Measurements from ENCODE around the gene MYD88. TPM values are rescaled to one million over a fixed set of nuclear protein-coding genes. Genes with fewer than 3 reads are reported as not detected.

MYD88 gene
- polyA plus RNA-seq, 1 donor (not counting 4 experiments of a cell fraction or from before 2014, with no cell fraction given), result 44.0 TPM

DNA sequence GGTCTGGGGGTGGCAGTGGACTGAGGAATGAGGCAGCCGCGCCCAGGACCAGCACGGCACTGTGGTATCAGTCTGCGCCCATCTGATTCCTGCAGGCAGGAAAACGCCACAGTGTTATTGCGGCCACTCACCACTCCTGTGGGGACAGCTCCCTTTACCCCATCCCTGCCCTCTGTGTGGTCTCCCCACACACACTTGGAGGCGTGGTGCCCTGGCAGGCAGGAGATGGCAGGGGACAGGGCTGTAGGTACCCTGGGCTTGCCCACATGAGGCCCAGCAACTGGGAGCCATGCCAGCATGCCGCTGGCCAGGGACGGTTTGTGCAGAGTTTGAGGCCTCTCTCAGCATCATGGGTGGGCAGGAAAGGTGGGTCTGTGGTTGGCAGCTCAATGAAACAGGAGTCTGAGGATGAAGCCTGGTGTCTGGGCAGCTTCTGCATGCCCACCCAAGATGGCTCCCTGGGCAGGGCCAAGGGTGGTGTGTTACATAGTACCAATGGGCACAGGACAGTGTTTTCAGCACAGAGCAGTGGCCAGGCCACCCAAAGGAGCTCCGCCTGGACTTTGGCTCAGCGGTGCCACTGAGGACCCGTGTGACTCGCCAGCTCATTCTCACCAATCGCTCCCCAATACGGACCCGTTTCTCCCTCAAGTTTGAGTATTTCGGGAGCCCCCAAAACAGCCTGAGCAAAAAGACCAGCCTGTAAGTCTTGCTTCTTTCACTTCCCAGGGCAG lies 28.7 kb upstream of the MYD88 start:
- Histone ChIP-seq H3K4me2 (ENCODE audit: control insufficient read depth, extremely low read depth, insufficient read depth, low read depth, low read length) (no peak overlapping the region), H3K9me1 (ENCODE audit: control insufficient read depth, extremely low read depth, insufficient read depth, low read length) (no peaks in the 10 kb centered on the region), H3K4me3 (ENCODE audit: control insufficient read depth in 2 of 3, extremely low read depth in 1 of 3, insufficient read depth in 2 of 3, low read depth in 1 of 3, low read length in 3 of 3) (no peak overlapping the region), H3K79me2 (ENCODE audit: control insufficient read depth, insufficient read depth, low read length) (no peaks in the 10 kb centered on the region), H3K4me1 (ENCODE audit: control insufficient read depth, extremely low read depth, insufficient read depth, low read length) (no peaks in the 10 kb centered on the region), H3K27ac (ENCODE audit: control insufficient read depth, insufficient read depth, low read length) (no peak overlapping the region), H4K20me1 (ENCODE audit: control insufficient read depth, extremely low read depth, insufficient read depth, low read length) (no peaks in the 10 kb centered on the region), H3K9ac (ENCODE audit: control insufficient read depth, extremely low read depth, insufficient read depth, low read length) (no peak overlapping the region), H3K9me3 (ENCODE audit: control insufficient read depth, low read depth, low read length) (no peaks in the 10 kb centered on the region), H3K36me3 (ENCODE audit: control insufficient read depth in 2 of 2, extremely low read depth in 1 of 2, insufficient read depth in 2 of 2, low read length in 2 of 2) (no peaks in the 10 kb centered on the region), H2AFZ (ENCODE audit: control insufficient read depth, low read length) (no peak overlapping the region), H3K27me3 (ENCODE audit: control insufficient read depth, extremely low read depth, insufficient read depth, low read length) (peaks cover 2% of the 10 kb centered on the region)
- TF ChIP-seq EZH2 (IDR thresholded peaks at IDR 0.05; ENCODE audit: low read length), result no peak
- no peak for TF ChIP-seq CTCF (optimal IDR thresholded peaks at IDR 0.05 in 1 of 3, IDR thresholded peaks at IDR 0.05 in 1 of 3, conservative IDR thresholded peaks at IDR 0.05 in 1 of 3; ENCODE audit: extremely low read depth in 1 of 3, insufficient read depth in 2 of 3, low read length in 3 of 3)
- no peak for DNase-seq (ENCODE audit: low read depth, low spot score)
- dilution Hi-C loops (cut with MboI; ENCODE audit: extremely low pct_ligation_motif_present, low sequenced_read_pairs), result no loop called here
- no peak for FAIRE-seq

DNA sequence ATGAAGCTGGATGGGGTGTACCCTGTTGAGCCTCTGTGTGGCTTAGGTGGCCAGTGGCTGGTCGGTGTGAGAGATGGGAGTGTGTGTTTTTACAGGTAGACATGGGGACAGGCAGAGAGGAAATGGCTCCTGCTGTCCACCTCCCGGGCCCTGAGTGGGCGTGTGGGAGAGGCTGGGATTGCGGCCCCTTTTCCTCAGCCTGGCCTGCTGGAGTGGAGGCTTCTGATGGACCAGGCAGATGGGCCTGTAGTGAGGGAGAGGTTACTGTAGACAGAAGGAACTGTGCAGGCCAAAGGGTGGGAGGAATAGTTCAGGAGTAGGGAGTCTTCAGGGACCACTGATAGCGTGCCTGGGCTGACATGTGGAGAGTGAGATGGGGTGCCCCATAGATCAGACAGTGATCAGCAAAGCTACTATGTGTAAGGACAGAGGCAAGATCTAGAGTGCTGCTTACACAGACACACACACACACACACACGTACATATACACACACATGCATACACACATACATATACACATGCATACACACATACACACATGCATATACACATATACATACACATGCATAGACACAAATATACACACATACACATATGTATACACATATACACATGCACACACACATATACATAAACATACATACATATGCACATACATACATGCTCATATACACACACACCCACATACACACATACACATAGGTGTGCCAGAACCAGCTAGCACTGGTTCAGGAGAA lies 28.0 kb upstream of the MYD88 start:
- no peak for FAIRE-seq

More for the DNA sequence above, 28.0 kb upstream of the MYD88 start:
- Histone ChIP-seq H3K4me3 (ENCODE audit: control insufficient read depth in 2 of 3, extremely low read depth in 1 of 3, insufficient read depth in 2 of 3, low read depth in 1 of 3, low read length in 3 of 3) (no peak overlapping the region), H3K79me2 (ENCODE audit: control insufficient read depth, insufficient read depth, low read length) (no peaks in the 10 kb centered on the region), H3K27ac (ENCODE audit: control insufficient read depth, insufficient read depth, low read length) (no peak overlapping the region), H3K4me1 (ENCODE audit: control insufficient read depth, extremely low read depth, insufficient read depth, low read length) (no peaks in the 10 kb centered on the region), H3K4me2 (ENCODE audit: control insufficient read depth, extremely low read depth, insufficient read depth, low read depth, low read length) (no peak overlapping the region), H4K20me1 (ENCODE audit: control insufficient read depth, extremely low read depth, insufficient read depth, low read length) (no peaks in the 10 kb centered on the region), H3K9me1 (ENCODE audit: control insufficient read depth, extremely low read depth, insufficient read depth, low read length) (no peaks in the 10 kb centered on the region), H3K9me3 (ENCODE audit: control insufficient read depth, low read depth, low read length) (no peaks in the 10 kb centered on the region), H2AFZ (ENCODE audit: control insufficient read depth, low read length) (no peak overlapping the region), H3K36me3 (ENCODE audit: control insufficient read depth in 2 of 2, extremely low read depth in 1 of 2, insufficient read depth in 2 of 2, low read length in 2 of 2) (no peaks in the 10 kb centered on the region), H3K27me3 (ENCODE audit: control insufficient read depth, extremely low read depth, insufficient read depth, low read length) (peaks cover 2% of the 10 kb centered on the region), H3K9ac (ENCODE audit: control insufficient read depth, extremely low read depth, insufficient read depth, low read length) (no peak overlapping the region)
- no peak for DNase-seq (ENCODE audit: low read depth, low spot score)
- dilution Hi-C loops (cut with MboI; ENCODE audit: extremely low pct_ligation_motif_present, low sequenced_read_pairs), result no loop called here
- no peak for TF ChIP-seq CTCF (optimal IDR thresholded peaks at IDR 0.05 in 1 of 3, IDR thresholded peaks at IDR 0.05 in 1 of 3, conservative IDR thresholded peaks at IDR 0.05 in 1 of 3; ENCODE audit: extremely low read depth in 1 of 3, insufficient read depth in 2 of 3, low read length in 3 of 3)
